Measurements from ENCODE around the gene BRD9.

The BRD9 gene

DNA sequence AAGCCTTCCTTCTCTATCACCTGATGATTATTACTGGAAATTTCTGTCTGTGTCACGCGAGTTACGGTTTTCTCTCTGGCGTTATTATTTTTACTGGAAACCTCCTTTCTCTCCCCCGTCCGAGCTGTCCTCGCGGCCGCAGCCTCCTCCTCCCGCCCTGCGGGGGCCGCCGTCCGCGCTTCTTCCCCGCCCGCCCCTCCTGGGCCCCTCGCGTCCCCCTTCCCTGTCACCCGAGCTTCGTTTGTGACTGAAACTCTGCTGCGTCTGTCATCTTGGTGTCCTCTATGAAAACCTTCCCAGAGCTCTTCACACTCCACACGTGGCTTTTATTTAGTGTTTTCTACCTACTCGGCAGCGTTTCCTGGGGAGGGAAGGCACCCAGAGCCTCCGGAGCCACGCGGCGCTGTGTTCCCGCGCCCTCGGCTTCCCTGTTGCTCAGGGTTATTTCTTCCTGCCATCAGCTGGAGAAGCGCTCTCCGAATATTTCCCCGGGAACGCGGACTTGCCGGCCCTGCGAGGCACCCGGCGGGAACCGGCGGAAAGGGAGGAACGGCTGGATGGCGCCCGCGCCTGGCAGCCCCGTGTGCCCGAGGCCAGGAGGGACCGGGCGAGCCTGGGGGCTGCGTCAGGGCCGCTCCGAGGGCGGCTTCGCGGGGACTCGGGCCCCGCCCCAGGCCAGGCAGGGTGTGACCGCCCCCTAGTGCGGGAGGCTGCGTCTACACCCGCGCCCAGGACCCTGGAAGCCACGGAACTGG is 34.0 kb upstream of the BRD9 start:
- Histone ChIP-seq H3K79me2 (ENCODE audit: control insufficient read depth, low read length) (no peaks in the 10 kb centered on the region), H3F3A (ENCODE audit: control insufficient read depth, insufficient read depth) (no peaks in the 10 kb centered on the region), H3K27me3 (ENCODE audit: control insufficient read depth, low read length) (no peaks in the 10 kb centered on the region), H3K9me3 (ENCODE audit: control insufficient read depth, insufficient read depth, low read length) (no peaks in the 10 kb centered on the region), H3K36me3 (ENCODE audit: control insufficient read depth, low read length) (no peaks in the 10 kb centered on the region), H3K9me2 (replicated peaks; ENCODE audit: control insufficient read depth, low read length) (no peaks in the 10 kb centered on the region), H3K27ac (ENCODE audit: low read depth, low read length) (no peak overlapping the region), H3K4me3 (ENCODE audit: low read length) (no peak overlapping the region), H4K20me1 (ENCODE audit: control insufficient read depth, insufficient read depth, low read depth, low read length) (no peaks in the 10 kb centered on the region), H3K4me1 (ENCODE audit: control insufficient read depth, low read length) (no peaks in the 10 kb centered on the region), H3K4me2 (ENCODE audit: low read length) (no peak overlapping the region)
- TF ChIP-seq, protein P1, sequence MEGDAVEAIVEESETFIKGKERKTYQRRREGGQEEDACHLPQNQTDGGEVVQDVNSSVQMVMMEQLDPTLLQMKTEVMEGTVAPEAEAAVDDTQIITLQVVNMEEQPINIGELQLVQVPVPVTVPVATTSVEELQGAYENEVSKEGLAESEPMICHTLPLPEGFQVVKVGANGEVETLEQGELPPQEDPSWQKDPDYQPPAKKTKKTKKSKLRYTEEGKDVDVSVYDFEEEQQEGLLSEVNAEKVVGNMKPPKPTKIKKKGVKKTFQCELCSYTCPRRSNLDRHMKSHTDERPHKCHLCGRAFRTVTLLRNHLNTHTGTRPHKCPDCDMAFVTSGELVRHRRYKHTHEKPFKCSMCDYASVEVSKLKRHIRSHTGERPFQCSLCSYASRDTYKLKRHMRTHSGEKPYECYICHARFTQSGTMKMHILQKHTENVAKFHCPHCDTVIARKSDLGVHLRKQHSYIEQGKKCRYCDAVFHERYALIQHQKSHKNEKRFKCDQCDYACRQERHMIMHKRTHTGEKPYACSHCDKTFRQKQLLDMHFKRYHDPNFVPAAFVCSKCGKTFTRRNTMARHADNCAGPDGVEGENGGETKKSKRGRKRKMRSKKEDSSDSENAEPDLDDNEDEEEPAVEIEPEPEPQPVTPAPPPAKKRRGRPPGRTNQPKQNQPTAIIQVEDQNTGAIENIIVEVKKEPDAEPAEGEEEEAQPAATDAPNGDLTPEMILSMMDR (IDR thresholded peaks at IDR 0.05; ENCODE audit: low read depth, low read length, poor library complexity, severe bottlenecking) = peak; percentile 35
- no peak for TF ChIP-seq EZH2phosphoT487 (IDR thresholded peaks at IDR 0.05; ENCODE audit: borderline replicate concordance, low read length)

DNA sequence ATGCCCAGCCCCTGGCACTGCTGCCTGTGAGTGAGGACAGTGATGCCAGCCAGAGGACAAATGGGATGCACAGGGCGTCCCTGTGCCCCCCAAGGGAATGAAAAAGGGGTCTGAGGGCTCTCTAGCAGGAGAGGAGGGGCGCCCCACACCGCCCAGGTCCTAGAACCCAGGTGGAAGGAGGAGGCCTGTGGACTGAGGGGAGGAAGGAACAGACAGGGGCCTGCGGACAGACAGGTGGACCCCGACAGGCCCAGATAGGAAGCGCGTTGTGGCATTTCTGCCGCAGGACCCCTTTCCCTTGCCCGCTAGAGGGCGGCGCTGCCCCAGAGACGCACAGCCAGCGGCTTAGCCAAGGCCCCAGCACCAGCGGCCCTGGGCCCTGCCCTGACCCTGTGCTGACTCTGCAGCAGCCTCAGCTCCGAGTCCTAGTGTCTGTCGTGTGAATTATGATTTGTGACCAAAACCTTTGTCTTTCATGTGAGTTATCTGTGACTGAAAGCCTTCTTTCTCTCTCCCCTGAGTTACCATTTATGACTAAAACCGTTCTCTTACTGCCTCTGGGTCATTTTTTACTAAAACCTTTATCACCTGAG is 30.8 kb upstream of the BRD9 start:
- Histone ChIP-seq H3K79me2 (ENCODE audit: control insufficient read depth, low read length) (no peaks in the 10 kb centered on the region), H3K9me3 (ENCODE audit: control insufficient read depth, insufficient read depth, low read length) (no peaks in the 10 kb centered on the region), H3K9me2 (replicated peaks; ENCODE audit: control insufficient read depth, low read length) (no peaks in the 10 kb centered on the region), H3K4me2 (ENCODE audit: low read length) (no peak overlapping the region), H3K4me3 (ENCODE audit: low read length) (no peak overlapping the region), H3K27ac (ENCODE audit: low read depth, low read length) (no peak overlapping the region), H4K20me1 (ENCODE audit: control insufficient read depth, insufficient read depth, low read depth, low read length) (no peaks in the 10 kb centered on the region), H3F3A (ENCODE audit: control insufficient read depth, insufficient read depth) (peaks cover 3% of the 10 kb centered on the region; the same call in 1 of the 2 replicates), H3K4me1 (ENCODE audit: control insufficient read depth, low read length) (no peaks in the 10 kb centered on the region), H3K36me3 (ENCODE audit: control insufficient read depth, low read length) (peaks cover 6% of the 10 kb centered on the region), H3K27me3 (ENCODE audit: control insufficient read depth, low read length) (no peaks in the 10 kb centered on the region)
- TF ChIP-seq EZH2phosphoT487 (IDR thresholded peaks at IDR 0.05; ENCODE audit: borderline replicate concordance, low read length) = no peak
- TF ChIP-seq, protein P1 (IDR thresholded peaks at IDR 0.05; ENCODE audit: low read depth, low read length, poor library complexity, severe bottlenecking) = peak; percentile 76

DNA sequence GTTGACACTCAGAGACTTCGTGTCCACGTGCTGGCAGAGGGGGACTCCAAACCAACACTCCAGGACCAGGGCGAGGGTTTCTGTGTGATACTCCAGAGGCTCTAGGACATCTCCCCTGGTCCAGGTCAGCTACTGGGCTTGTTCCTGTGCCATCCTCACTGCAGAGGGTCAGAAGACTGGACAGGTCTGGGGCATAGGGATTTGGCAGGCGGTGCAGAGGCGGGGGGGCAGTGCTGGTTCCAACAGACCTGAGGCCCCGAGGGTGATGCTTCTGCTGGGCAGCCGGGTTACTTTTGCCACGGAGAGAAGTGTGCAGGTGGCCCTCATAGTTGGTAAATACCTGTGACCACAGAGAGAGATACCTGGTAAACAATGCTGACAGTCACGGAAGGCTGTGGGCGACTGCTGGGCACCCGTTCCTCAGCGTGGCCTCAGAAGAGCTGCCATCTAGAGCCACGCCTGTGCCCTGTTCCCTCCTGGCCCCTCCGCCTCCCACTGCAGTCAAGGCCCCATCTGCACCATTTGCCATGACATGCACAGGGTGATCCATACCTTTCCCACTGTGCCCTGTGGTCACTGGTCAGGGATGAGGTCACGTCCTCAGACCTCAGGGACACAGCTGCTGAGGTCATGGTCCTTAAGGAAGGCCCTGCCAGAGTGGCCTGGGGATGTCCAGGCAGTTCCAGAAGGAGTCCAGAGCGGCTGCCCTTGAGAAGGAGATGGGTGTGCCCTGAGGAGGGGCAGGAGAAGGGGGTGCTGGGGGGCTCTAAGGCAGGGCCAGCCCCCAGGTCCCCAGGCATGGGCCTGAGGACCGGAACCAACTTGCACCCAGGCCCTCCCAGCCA is 30.1 kb upstream of the BRD9 start:
- H3K27me3 ChIP-seq (ENCODE audit: control insufficient read depth, low read length) = no peaks in the 10 kb centered on the region
- no peaks in the 10 kb centered on the region for H3K4me1 ChIP-seq (ENCODE audit: control insufficient read depth, low read length)
- H3K9me3 ChIP-seq (ENCODE audit: control insufficient read depth, insufficient read depth, low read length) = no peaks in the 10 kb centered on the region
- TF ChIP-seq, protein P1 (IDR thresholded peaks at IDR 0.05; ENCODE audit: low read depth, low read length, poor library complexity, severe bottlenecking) = no peak
- no peak for TF ChIP-seq EZH2phosphoT487 (IDR thresholded peaks at IDR 0.05; ENCODE audit: borderline replicate concordance, low read length)
- no peak overlapping the region for H3K4me3 ChIP-seq (ENCODE audit: low read length)
- H3K79me2 ChIP-seq (ENCODE audit: control insufficient read depth, low read length) = no peaks in the 10 kb centered on the region
- no peak overlapping the region for H3K4me2 ChIP-seq (ENCODE audit: low read length)
- peaks cover 11% of the 10 kb centered on the region for H3K36me3 ChIP-seq (ENCODE audit: control insufficient read depth, low read length)
- no peaks in the 10 kb centered on the region for H4K20me1 ChIP-seq (ENCODE audit: control insufficient read depth, insufficient read depth, low read depth, low read length)
- no peaks in the 10 kb centered on the region for H3K9me2 ChIP-seq (replicated peaks; ENCODE audit: control insufficient read depth, low read length)
- H3F3A ChIP-seq (ENCODE audit: control insufficient read depth, insufficient read depth) = peaks cover 3% of the 10 kb centered on the region; the same call in 1 of the 2 replicates
- no peak overlapping the region for H3K27ac ChIP-seq (ENCODE audit: low read depth, low read length)
